ENCODE results near the gene CABCOCO1.

Gene CABCOCO1

DNA sequence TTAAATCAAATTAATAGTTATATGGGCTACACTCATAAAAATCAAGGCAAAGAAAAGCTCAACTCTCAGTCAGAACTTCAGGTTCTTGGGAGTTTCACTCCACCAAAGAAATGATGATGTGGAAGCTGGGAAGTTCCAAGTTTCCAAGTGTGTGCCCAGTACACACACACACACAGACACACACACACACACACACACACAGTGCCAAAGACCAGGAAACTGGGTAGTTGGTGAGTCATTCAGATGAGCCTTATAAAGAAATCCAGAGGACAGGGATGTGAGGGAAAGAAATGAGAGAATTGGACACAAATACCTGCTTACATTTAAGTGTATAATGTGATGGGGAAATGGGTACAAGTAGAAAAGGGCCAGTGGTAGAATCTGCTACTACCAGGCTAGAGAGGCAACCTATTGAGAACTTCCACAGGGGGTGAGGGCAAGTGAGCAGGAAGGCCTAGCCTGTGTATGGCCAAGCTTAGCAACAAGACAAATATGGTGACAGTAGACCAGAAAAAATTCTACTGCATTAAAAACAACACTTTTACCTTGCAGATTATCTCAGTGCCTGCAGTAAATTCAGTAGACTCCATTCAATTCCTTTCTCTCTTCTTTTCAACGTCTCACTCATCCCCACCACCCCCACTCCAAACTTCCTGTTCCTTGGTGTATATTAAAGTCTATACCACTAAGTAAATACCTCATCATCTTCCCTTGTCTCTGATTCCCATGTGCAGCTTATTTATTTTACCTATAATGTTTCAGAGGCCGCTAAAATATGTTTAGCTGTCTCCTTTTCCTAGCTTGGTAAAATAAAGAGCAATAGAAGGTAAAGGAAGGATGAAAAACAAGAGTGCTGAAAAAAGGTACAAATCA is 95.0 kb downstream of the CABCOCO1 start:
- DNase-seq = no peak

- no peak for DNase-seq
Observed at GRCh38 chr10:61758433-61758832, 95.7 kb downstream of the CABCOCO1 start.

- no peak for DNase-seq
Observed at GRCh38 chr10:61759751-61760150, 97.0 kb downstream of the CABCOCO1 start.

- DNase-seq = peak in 1 of 2 experiments; percentile 12
Observed at GRCh38 chr10:61760943-61761824, 98.5 kb downstream of the CABCOCO1 start.

GRCh38 chr10:61761825-61762217 is 99.1 kb downstream of the CABCOCO1 start:
- peak in 1 of 2 experiments; percentile 31 for DNase-seq

GRCh38 chr10:61763778-61764177 is 101.0 kb downstream of the CABCOCO1 start:
- no peak for DNase-seq

DNA sequence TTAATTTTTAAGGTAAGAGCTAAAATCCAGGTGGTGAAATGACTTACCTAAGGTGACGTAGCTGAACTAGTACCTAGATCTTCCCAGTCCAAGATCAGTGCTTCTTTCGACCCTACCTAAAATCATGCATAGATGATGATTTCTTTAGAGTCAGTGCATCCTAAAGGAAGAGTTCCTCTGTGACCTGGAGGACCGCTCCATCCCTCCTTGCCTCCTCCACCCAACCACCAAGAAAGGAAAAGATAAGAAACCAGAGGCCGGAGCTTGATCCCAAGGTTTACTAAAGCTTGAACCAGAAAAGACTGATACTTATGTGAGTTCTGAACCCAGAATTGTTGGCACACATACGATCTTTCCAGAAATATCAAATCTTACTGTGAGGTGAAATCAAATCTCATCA is 101.8 kb downstream of the CABCOCO1 start:
- no peak for DNase-seq

DNA sequence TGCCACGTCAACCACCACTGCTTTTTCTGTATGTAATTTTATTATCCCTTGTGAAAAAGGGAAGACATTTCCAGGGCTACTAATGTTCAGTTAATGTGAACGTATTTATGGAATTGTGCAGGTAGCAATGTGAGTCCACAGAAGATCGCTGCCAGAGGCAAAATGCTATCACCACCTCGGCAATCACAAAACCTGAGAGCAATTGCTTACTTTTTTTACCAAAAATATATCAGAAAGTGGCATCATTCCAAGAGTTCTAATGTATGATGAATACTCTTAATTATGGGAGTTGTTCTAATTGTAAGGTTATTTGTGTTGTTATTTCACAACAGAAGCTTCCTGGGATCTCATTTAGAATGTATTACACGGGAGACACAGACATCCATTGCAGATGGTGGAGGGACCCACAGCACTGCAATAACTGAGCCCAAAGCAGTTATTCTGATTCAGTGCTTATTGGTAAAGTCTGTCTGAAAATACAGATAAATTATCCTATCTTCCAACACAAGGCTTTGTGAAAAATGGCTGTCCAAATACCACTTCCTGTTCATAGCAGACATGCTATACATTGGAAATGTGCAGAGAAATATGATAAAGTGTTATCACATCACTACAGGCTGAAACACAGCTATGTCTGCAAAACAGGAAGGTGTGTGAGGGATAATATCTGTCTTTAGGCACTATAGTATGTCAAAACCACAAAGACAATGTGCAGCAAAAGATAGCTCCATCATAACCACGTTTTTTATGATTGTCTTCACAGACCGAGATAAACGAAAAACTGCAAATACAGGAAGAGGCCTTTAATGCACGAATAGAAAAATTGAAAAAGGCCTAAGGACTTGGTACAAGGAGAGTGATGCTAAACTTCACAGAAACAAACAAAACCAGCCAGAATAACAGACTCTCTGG is 102.7 kb downstream of the CABCOCO1 start:
- no peak for DNase-seq

GRCh38 chr10:61766927-61767326 is 104.2 kb downstream of the CABCOCO1 start:
- no peak for DNase-seq

DNA sequence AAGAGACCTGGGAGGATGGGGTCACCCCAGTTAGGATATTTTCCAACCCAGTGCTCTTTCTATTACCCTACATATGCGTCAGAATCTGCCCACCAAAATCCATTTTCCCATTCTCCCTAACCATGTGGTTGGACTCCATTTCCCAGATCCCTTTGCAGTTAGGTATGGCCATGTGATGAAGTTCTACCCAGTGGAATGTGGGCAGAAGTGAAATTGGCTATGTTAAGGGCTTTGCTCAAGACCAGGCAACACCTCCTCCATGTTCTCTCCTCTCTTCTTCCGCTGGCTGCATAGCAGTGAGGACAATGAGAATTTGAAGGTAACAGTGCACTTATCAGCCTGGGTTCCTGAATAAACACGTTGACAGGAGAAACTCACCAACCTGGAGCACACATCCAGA is 111.3 kb downstream of the CABCOCO1 start:
- DNase-seq = no peak

- DNase-seq = no peak
Observed at GRCh38 chr10:61775111-61775510, 112.4 kb downstream of the CABCOCO1 start.

- no peak for DNase-seq
Observed at GRCh38 chr10:61776615-61777266, 114.0 kb downstream of the CABCOCO1 start.

DNA sequence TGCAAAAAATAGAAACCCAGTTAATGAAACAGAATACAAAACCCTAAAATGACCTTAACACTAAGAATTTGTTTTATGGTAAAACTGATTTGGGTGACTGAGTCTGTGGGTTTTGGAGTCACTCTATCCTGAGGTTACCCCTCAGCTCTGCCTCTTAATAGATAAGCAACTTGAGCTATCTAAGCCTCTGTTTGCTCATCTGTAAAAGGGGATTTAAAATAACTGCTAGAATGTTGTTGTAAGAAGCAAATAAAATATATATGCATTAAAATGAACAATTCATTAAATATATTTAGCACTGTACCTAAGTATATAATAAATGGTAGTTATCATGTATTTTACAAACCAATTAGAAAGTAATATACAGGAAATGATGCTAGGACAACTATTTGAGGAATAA is 115.4 kb downstream of the CABCOCO1 start:
- no peak for DNase-seq

GRCh38 chr10:61779276-61779675 is 116.5 kb downstream of the CABCOCO1 start:
- no peak for DNase-seq

GRCh38 chr10:61779950-61780659 is 117.4 kb downstream of the CABCOCO1 start:
- DNase-seq = no peak

GRCh38 chr10:61780732-61781131 is 118.0 kb downstream of the CABCOCO1 start:
- no peak for DNase-seq

DNA sequence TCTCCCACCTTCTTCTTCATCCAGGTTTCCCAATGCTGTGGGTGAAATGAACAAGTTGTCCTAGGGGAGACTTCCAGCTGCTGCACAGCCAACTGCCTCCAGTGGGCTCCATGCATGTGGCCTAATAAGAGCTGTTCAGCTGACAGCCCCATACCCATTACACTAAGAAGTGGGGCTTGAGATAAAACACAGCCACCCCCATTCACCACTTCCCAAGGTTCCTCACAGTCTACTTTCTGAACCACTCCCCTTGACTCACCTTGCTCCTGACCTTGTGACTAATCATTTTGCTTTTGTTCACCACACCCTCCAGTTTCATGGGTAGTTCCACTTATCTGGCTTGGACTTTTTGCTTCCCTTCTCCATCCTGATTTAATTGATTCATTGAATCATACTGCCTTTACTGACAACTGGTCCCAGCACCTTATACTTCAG is 119.3 kb downstream of the CABCOCO1 start:
- DNase-seq = no peak

DNA sequence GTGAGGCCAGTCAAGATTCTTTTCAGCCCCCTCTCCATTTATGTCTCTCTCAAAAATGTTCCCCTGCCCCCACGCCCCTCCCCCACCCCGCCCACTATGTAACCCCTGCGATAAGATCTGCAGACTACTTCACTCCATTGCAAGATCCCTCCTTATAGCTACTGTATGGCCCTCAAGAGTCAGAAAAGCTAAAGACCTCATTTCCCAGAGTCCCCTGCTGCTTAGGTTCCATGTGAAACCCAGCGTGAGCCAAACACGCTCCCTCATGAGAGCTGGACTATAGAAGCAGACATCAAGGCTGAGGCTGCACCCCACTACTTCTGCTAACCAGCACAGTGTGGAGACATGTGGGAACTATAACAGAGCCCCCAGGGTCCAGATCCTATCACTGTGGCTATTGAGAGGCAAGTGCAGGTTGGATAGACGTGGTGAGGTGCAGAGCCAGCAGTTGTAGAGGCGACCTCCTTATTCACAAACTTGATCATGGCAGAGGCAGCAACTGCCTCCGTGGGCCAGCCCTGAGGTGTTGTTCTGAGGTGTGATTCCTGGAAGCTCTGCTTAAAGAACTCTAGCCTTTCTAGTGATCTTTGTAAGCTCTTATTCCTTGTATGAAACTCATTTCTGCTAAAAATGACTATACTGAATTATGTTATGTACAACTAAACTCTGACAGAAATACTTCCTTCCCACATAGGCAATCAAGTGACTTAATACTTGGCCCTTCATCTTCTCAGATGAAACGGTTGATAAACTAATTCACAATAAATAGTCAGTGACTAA is 121.8 kb downstream of the CABCOCO1 start:
- no peak for DNase-seq

- no peak for DNase-seq
Observed at GRCh38 chr10:61785473-61786105, 122.9 kb downstream of the CABCOCO1 start.

GRCh38 chr10:61786728-61787127 is 124.0 kb downstream of the CABCOCO1 start:
- DNase-seq = no peak
